HG03354 (cell line): ENCODE data around the gene ABI1.

ENCODE experiments used
- ATAC-seq: cut with Tn5 transposase; IDR thresholded peaks from one replicate; pipeline ENCODE4 v1.9.1; 2021; ENCODE audit warnings: mild to moderate bottlenecking; ENCODE audit not compliant: unreplicated experiment, poor library complexity, severe bottlenecking

ABI1 gene

GRCh38 chr10:26780106-26780792, 80.5 kb downstream of the ABI1 start:
- ATAC-seq = peak; percentile 36

- ATAC-seq = no peak
Observed at GRCh38 chr10:26779176-26779860, 81.4 kb downstream of the ABI1 start.

DNA sequence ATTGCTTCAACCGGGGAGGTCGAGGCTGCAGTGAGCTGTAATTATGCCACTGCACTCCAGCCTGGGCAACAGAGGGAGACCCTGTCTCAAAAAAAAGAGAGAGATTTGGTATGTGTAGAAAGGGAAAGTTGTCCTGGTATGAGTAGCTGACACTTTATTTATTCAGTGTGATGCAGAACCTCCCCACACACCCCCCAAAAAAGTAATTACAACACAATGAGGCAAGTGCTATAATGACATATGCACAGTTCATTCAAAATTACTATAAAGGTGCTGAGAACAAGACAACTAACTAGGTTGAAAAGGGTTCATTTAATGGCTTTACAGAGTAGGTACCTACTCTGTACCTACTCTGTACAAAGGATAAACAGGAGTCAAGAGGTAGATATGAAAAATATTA, 83.1 kb downstream of the ABI1 start:
- no peak for ATAC-seq

DNA sequence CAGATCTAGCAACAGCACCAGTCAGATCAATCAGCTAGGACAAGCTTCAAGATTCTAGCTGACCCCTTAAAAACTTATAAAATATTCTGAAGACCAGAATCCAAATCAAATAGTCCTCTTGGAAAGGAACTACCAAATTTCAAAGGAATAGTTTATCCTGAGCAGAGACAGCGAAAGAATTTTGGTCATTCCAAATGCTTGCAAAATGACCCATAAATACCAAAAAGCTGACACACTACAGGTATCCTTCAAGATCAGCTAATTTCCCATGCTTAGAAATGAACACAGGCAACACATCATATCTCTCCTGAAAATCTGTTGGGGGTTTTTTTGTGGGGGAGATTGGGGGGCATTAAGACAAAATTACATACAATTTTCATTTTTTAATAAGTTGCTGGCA, 84.5 kb downstream of the ABI1 start:
- no peak for ATAC-seq

- ATAC-seq = no peak
Observed at GRCh38 chr10:26773633-26774032, 87.1 kb downstream of the ABI1 start.

GRCh38 chr10:26770069-26770468, 90.7 kb downstream of the ABI1 start:
- no peak for ATAC-seq

DNA sequence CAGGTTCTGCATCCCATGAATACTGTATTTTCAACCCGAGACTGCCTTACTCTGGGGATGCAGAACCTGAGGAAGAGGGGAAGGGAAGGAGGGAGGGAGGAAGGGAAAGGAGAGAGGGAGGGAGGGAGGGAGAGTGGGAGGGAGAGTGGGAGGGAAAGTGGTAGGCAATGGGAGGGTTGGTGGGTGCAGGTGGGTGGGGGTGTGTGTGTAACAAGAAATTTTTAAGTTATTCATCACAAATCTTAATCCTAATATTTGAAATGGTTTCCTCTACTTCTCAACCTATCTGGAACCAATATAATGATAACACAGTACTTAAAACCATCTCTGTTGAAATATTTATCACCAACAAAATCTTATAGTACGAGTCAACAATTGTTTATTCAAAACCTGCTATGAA, 95.2 kb downstream of the ABI1 start:
- no peak for ATAC-seq

DNA sequence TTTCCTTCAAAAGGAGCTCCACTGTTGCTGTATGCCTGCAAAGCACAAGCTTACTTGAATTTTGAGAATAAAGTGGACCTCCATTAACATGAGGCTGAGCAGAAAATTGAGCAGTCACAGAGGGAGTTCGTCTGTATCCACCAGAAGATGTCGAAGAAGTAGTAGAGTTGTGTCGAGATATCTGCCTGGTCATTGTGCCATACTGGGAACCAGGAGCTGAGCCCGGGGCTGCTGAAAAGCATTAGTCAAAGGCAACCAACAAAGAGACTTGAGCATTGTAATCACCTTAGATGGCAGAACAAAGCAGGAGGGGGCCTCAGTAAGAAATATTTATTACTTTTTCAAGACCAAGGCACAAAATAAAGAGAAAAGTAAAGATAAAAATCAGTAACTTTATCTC, 101.8 kb downstream of the ABI1 start:
- ATAC-seq = no peak

DNA sequence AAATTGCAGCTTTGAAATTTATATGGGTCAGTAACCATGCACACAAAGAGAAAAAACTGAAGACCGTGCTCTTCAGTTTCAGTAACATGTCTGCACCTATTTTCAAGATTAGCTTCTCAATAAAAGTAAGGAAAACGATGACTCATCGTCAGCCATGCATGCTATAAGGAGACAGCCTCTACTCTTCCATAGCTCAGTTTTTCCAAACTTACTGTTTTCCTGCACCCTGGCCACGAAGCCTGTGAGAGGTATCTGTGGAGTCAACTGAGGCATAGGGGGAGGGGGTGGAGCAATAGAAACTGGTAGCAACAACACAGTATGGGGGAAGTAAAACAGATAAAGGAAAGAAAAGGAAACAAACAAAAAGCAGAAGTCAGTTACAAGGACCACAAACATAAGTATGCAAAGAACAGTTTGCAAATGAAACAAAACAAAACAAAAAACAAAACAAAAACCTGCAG, 105.3 kb downstream of the ABI1 start:
- peak; percentile 98 for ATAC-seq

DNA sequence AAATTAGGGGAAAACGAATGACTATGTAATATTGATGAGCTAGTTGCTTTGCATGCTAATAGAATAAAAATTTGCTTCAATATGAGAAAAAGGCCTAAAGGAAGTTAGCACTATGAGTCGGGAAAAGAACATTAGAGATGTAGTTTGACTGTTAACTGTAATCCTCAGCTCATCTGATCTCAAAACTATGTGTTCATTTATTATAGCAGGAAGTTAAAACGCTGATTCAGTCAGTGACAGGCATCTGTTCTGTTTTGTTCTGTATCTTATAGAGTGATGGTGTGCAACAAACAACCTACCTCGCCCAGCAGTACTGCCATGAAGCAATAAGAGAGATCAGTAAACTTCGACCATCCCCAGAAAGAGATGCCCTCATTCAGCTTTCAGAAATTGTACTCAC, 114.7 kb downstream of the ABI1 start:
- no peak for ATAC-seq

GRCh38 chr10:26743841-26744240, 116.9 kb downstream of the ABI1 start:
- no peak for ATAC-seq

DNA sequence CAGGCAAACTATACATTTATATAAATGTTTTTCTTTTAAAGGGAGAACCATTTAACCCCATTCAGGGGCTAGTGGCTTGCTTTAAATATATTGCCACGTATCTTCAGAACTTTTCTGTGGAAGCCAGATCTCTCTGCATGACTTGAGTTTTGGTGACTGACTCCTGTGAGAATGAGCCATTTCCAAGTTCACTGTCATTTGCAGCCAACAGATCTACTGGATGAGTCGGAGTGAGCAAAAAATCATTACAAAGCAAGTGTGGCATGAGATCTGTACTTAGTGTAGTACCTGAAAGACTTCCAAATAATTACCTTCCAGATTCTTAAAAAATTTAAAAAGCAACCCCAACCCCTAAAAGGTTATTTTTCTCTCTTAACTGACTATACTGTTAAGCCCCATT, 117.7 kb downstream of the ABI1 start:
- no peak for ATAC-seq

DNA sequence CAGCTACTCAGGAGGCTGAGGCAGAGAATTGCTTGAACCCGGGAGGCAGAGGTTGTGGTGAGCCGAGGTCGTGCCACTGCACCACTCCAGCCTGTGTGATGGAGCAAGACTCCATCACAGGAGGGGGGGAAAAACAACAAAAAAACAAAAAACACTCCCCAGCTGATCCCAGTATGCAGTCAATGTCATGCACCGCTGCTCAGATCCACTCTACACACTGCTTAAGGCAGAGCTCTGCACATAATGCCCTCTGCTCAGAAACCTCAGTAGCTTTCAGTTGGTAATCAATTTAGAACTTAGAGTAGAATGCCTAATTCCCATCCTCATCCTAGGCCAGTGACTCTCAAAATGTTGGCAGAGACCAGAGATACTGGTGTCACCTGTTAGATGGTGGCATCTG, 119.4 kb downstream of the ABI1 start:
- no peak for ATAC-seq

DNA sequence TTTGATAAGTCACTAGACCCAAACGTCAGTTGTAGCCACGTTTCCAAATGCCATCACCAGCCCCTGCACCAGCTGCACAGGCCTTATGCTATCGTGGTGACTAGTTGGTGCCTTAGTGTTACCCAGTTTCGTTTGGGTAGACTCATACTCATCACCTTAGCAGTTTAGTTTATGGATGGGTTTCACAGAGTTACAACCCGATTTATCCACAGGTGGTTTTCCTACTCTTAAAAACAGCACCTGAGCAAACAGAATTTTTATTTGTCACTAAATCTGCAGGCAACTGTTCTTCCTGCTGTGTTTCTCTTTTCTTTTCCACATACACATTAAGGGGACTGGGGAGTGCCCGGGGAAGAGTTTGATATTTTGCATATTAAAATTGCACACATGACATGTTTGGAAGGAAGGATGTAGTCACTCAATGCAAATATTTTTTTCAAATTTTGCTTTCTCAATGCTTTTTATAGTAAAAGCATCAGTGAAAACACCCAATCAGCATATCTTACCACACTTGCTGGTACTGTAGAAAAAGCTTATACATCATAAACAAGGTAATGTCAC, 121.6 kb downstream of the ABI1 start:
- peak; percentile 48 for ATAC-seq

DNA sequence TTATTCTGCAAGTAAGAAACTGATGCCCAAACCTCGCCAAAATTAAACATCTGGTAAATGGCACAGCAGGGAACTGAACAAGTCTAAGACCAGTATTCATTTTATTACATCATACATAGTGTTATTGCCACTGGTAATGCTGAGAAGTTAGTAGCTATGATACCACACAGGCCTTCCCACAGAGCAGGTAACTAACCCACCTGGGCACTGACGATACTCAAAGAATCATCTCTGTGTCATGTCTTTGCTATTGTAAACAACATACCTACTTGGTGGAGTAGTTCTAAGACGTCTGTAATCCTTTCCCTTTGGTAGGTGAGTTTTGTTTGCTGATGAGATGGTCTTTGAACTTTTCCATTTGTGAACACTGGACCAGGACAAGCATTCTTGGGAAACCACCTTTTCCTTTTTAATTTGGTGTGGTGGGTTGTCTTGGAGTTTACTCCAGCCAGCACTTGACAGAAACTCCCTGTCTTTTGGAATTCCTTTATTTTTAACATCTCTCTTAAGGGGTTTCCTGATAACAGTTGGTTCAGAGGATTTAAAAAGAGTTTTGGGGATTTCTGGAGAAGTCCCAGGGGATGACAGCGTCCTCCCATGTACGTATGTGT, 122.4 kb downstream of the ABI1 start:
- ATAC-seq = no peak

GRCh38 chr10:26737730-26738129, 123.0 kb downstream of the ABI1 start:
- ATAC-seq = peak; percentile 80

DNA sequence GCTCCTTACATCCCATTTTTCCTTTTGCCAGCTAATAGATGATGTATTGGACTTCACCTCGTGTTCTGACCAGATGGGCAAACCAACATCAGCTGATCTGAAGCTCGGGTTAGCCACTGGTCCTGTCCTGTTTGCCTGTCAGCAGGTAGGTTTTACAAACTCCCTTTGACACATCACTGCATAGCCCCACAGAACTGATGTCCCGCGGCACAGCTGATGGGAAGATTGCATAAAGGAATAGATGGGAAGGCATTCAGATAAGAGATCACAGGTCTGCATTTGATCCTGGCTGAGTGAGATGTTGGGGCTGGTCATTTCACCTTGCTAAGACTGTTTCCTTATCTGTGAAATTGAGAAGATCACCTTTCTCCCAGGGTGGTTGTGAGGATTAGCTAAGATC, 125.3 kb downstream of the ABI1 start:
- ATAC-seq = no peak

- ATAC-seq = no peak
Observed at GRCh38 chr10:26733750-26734568, 126.8 kb downstream of the ABI1 start.

DNA sequence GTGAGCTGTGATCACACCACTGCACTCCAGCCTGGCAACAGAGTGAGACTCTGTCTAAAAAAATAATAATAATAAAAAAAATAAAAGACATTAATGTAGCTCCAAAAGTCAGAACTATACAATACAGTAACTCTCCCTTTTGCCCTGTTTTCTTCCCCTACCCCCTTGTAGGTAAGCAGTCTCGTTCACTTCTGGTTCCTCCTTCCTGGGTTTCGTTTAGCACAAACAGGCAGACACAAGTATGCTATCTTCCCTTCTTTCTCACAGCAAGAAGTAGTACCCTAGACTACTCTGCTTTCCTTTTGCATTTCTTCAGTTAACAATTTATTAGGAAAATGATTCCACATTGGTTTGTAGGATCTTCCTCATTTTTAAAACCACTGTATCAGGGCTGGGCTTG, 130.2 kb downstream of the ABI1 start:
- ATAC-seq = no peak

GRCh38 chr10:26729395-26729794, 131.4 kb downstream of the ABI1 start:
- ATAC-seq = no peak
